Astrocyte of the cerebellum (primary cell): Measurements from ENCODE around the gene HBE1.
"Not testable (repeated sequence)": the region's sequence is repeated elsewhere in the genome, so short reads cannot be mapped to it uniquely, and the experiment has no call there.

Experiments
- DNase-seq: peaks from one replicate; pipeline ENCODE4 v3.0.0-alpha.2; 2011; ENCODE audit warnings: low read depth
- H3K4me3 ChIP-seq: 2 replicates; pipeline ENCODE4 v1.5.1; 2011; ENCODE audit warnings: mild to moderate bottlenecking, low read depth, low read length, moderate library complexity
- in situ Hi-C: cut with HindIII; loops from 2 replicates; pipeline ENCODE4 v1.10.0; 2017; ENCODE audit warnings: low sequenced_read_pairs
- TF ChIP-seq, protein P1 (sequence below): IDR thresholded peaks from 2 replicates; pipeline ENCODE4 v1.5.1; 2012; ENCODE audit warnings: low read length, low read depth, moderate library complexity, mild to moderate bottlenecking; ENCODE audit errors: missing control alignments

The HBE1 gene

DNA sequence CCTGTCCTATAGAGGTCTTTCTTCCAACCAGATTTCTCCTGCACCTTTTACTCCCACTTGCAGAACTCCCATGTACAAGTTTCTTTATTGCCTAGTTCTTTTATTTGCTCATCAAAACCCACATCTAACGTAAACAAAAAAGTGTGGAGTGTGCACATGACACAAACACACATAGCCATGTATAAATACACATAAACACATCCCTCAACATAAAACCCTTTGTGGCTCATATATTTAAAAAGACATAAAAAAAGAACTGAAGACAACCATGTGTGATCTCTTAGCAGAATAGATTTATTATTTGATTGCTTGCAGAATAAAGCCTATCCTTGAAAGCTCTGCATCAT lies 16.9 kb downstream of the HBE1 start:
- in situ Hi-C loops, result no loop called here
- DNase-seq, result no peak
- TF ChIP-seq, protein P1, sequence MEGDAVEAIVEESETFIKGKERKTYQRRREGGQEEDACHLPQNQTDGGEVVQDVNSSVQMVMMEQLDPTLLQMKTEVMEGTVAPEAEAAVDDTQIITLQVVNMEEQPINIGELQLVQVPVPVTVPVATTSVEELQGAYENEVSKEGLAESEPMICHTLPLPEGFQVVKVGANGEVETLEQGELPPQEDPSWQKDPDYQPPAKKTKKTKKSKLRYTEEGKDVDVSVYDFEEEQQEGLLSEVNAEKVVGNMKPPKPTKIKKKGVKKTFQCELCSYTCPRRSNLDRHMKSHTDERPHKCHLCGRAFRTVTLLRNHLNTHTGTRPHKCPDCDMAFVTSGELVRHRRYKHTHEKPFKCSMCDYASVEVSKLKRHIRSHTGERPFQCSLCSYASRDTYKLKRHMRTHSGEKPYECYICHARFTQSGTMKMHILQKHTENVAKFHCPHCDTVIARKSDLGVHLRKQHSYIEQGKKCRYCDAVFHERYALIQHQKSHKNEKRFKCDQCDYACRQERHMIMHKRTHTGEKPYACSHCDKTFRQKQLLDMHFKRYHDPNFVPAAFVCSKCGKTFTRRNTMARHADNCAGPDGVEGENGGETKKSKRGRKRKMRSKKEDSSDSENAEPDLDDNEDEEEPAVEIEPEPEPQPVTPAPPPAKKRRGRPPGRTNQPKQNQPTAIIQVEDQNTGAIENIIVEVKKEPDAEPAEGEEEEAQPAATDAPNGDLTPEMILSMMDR, result no peak
- H3K4me3 ChIP-seq, result no peak overlapping the region

DNA sequence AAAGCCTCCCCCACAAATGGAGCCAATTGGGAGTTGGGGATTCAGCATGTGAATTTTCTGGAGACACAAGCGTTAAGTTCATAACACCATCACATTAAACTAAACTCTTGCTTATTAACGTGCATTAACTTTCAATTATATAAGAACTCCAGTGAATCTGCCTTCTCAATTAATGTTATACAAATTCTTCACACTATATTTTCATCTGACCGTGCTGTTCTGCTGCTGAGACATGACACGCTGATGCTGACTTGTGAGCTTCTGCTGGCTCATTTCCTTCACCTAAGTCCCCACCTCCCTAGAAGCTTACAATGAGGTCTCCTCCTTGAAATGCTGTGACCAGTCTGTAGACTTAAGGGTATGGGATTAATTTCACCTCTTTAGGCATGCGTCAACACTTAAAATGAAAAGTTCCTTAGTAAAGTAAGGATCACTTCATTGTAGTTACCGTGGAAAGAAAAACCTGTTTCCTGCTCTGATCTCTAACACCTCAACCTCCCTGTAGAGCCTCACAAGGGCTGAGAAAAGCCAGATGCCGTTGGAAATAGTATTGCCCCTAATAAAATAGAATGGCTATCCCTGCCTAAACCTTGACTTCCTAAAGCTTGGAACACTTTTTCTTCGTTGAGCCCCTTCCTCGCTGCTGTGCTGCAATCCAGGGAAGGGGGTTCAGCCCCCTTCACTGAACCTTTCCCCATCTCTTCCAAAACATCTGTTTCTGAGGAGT lies 17.4 kb downstream of the HBE1 start:
- H3K4me3 ChIP-seq, result no peak overlapping the region
- TF ChIP-seq, protein P1, result no peak
- DNase-seq, result no peak
- in situ Hi-C loops, result no loop called here

DNA sequence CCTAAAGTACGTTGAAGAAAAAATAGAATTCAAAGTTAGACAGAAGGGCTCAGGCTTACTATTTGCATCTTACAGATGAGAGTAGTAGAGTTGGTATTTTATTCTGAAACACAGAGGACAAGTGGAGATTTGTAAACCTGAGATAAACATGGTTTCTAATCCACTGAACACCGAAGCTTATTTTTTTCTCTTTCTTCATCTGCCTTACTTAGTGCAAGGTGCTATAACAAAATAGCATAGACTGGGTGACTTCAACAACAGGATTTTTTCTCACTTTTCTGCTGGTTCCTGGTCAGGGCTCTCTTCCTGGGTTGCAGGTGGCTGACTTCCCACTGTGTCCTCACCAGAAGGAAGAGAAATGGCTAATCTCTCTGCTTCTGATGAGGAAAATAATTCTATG lies 18.0 kb downstream of the HBE1 start:
- TF ChIP-seq, protein P1, result no peak
- DNase-seq, result no peak
- H3K4me3 ChIP-seq, result no peak overlapping the region
- in situ Hi-C loops, result no loop called here

DNA sequence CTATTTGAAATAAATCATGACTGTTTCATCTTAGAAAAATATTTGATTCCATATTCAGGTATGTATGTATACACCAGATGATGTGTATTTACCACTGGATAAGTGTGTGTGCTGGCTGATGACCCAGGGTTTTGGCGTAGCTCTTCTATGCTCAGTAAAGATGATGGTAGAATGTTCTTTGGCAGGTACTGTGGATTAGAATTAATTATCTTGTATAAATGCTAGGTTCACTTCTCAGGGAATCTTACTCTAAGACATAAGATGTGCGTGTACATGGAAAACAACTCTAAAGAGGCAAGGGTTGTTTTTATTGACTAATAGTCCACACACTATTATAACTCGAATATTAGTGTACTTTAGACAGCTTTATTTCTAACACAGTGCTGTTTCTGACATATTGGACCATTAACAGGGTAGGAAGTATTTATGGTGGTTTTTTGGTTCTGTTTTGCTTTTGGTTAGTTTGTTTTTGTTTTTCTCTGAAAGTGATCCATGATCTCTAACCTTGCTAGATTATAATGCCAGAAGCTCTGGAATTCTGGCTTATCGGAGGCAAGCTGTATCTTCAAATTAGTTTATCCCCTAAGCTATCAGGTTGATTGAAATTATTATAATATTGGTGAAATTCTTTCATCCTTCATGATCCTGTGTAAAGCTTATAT lies 19.1 kb downstream of the HBE1 start:
- TF ChIP-seq, protein P1, result no peak
- no peak for DNase-seq
- in situ Hi-C loops, result no loop called here
- H3K4me3 ChIP-seq, result no peak overlapping the region

DNA sequence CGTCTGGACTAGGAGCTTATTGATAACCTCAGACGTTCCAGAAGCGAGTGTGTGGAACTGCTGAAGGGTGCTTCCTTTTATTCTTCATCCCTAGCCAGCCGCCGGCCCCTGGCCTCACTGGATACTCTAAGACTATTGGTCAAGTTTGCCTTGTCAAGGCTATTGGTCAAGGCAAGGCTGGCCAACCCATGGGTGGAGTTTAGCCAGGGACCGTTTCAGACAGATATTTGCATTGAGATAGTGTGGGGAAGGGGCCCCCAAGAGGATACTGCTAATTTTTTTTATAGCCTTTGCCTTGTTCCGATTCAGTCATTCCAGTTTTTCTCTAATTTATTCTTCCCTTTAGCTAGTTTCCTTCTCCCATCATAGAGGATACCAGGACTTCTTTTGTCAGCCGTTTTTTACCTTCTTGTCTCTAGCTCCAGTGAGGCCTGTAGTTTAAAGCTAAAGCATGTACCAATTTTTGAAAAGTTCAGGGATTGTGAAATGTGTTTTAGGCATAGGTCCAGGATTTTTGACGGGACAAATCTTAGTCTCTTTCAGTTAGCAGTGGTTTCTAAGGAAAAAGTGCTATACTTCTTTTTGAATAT lies 19.8 kb downstream of the HBE1 start, which contains the start of gene HBG1:
Gene HBG1, minus strand, starts transcription at position 51 of the 590 bp plus-strand sequence. CDS start 53 bp downstream, outside the sequence.
- DNase-seq, in situ Hi-C loops, H3K4me3 ChIP-seq: not testable (repeated sequence)

DNA sequence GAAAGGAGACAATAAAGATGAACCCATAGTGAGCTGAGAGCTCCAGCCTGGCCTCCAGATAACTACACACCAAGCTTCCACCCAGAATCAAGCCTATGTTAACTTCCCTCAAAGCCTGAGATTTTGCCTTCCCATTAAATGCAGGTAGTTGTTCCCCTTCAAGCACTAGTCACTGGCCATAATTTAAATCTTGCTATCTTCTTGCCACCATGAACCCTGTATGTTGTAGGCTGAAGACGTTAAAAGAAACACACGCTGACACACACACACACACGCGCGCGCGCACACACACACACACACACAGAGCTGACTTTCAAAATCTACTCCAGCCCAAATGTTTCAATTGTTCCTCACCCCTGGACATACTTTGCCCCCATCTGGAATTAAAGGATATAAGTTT lies 21.2 kb downstream of the HBE1 start:
- DNase-seq, in situ Hi-C loops, H3K4me3 ChIP-seq: not testable (repeated sequence)

DNA sequence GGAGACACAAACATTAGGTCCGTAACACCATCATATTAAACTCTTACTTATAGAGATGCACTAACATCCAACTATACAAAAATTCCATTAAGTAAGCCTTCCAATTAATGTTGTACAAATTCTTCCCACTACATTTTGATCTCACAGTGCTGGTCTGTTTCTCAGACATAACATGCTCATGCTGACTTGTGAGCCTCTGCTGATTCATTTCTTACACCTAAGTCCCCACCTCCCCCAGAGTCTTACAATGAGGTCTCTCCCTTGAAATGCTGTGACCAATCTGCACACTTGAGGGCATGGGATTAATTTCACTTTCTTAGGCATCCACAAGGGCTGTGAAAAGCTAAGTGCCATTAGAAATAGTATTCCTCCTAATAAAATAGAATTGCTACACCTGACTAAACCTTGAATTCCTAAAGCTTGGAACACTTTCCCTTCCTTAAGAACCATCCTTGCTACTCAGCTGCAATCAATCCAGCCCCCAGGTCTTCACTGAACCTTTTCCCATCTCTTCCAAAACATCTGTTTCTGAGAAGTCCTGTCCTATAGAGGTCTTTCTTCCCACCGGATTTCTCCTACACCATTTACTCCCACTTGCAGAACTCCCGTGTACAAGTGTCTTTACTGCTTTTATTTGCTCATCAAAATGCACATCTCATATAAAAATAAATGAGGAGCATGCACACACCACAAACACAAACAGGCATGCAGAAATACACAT lies 22.1 kb downstream of the HBE1 start:
- no peak overlapping the region for H3K4me3 ChIP-seq
- TF ChIP-seq, protein P1, result no peak
- in situ Hi-C loops, result no loop called here
- DNase-seq, result no peak
